ENCODE data around the gene ASH1L.

Gene ASH1L

GRCh38 chr1:155499953-155500639 lies 62.5 kb downstream of the ASH1L start (continued):
- TF ChIP-seq, protein P1, sequence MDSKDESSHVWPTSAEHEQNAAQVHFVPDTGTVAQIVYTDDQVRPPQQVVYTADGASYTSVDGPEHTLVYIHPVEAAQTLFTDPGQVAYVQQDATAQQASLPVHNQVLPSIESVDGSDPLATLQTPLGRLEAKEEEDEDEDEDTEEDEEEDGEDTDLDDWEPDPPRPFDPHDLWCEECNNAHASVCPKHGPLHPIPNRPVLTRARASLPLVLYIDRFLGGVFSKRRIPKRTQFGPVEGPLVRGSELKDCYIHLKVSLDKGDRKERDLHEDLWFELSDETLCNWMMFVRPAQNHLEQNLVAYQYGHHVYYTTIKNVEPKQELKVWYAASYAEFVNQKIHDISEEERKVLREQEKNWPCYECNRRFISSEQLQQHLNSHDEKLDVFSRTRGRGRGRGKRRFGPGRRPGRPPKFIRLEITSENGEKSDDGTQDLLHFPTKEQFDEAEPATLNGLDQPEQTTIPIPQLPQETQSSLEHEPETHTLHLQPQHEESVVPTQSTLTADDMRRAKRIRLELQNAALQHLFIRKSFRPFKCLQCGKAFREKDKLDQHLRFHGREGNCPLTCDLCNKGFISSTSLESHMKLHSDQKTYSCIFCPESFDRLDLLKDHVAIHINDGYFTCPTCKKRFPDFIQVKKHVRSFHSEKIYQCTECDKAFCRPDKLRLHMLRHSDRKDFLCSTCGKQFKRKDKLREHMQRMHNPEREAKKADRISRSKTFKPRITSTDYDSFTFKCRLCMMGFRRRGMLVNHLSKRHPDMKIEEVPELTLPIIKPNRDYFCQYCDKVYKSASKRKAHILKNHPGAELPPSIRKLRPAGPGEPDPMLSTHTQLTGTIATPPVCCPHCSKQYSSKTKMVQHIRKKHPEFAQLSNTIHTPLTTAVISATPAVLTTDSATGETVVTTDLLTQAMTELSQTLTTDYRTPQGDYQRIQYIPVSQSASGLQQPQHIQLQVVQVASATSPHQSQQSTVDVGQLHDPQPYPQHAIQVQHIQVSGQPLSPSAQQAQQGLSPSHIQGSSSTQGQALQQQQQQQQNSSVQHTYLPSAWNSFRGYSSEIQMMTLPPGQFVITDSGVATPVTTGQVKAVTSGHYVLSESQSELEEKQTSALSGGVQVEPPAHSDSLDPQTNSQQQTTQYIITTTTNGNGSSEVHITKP (tag by site-specific recombination; IDR thresholded peaks at IDR 0.05): peak; percentile 47; the same call in 1 of the 2 replicates
- peak; percentile 71 for TF ChIP-seq OSR2 (tag by site-specific recombination; IDR thresholded peaks at IDR 0.05)
- TF ChIP-seq ZNF114 (tag by site-specific recombination; IDR thresholded peaks at IDR 0.05): no peak
- no peak; the same call in 1 of the 2 replicates for TF ChIP-seq OVOL3 (tag by site-specific recombination; IDR thresholded peaks at IDR 0.05)
- no peak for TF ChIP-seq HOXD13 (CRISPR knock-in tag; IDR thresholded peaks at IDR 0.05; ENCODE audit: borderline replicate concordance)
- TF ChIP-seq ZNF274 (IDR thresholded peaks at IDR 0.05; ENCODE audit: low read length): no peak
- no peak for TF ChIP-seq ZNF274 (tag by site-specific recombination; IDR thresholded peaks at IDR 0.05; ENCODE audit: borderline replicate concordance)
- TF ChIP-seq ZNF664 (tag by site-specific recombination; IDR thresholded peaks at IDR 0.05): 0 out of 2 replicates have a peak, but pooled peaks have one; percentile 5
- TF ChIP-seq SP3 (tag by site-specific recombination; IDR thresholded peaks at IDR 0.05): no peak
- peak; percentile 35; the same call in 1 of the 2 replicates for TF ChIP-seq ZNF366 (tag by site-specific recombination; conservative IDR thresholded peaks at IDR 0.05)
- no peak for TF ChIP-seq ZNF350 (tag by site-specific recombination; IDR thresholded peaks at IDR 0.05)
- TF ChIP-seq ZNF677 (tag by site-specific recombination; IDR thresholded peaks at IDR 0.05): no peak
- TF ChIP-seq SALL2 (tag by site-specific recombination; IDR thresholded peaks at IDR 0.05; ENCODE audit: borderline replicate concordance): no peak
- TF ChIP-seq ZNF174 (tag by site-specific recombination; IDR thresholded peaks at IDR 0.05): no peak
- TF ChIP-seq, protein P2, sequence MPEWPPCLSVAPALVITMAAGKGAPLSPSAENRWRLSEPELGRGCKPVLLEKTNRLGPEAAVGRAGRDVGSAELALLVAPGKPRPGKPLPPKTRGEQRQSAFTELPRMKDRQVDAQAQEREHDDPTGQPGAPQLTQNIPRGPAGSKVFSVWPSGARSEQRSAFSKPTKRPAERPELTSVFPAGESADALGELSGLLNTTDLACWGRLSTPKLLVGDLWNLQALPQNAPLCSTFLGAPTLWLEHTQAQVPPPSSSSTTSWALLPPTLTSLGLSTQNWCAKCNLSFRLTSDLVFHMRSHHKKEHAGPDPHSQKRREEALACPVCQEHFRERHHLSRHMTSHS (tag by site-specific recombination; IDR thresholded peaks at IDR 0.05): no peak
- no peak for TF ChIP-seq ZNF426 (tag by site-specific recombination; IDR thresholded peaks at IDR 0.05)
- TF ChIP-seq ZNF530 (tag by site-specific recombination; IDR thresholded peaks at IDR 0.05; ENCODE audit: low read depth): no peak
- peak; percentile 47; the same call in 1 of the 2 replicates for TF ChIP-seq MZF1 (tag by site-specific recombination; IDR thresholded peaks at IDR 0.05; ENCODE audit: borderline replicate concordance)
- no peak for TF ChIP-seq ZNF266 (tag by site-specific recombination; IDR thresholded peaks at IDR 0.05; ENCODE audit: low read depth)
- no peak for TF ChIP-seq ZNF555 (tag by site-specific recombination; conservative IDR thresholded peaks at IDR 0.05)
- no peak for TF ChIP-seq ZNF112 (tag by site-specific recombination; IDR thresholded peaks at IDR 0.05)
- TF ChIP-seq ZNF529 (tag by site-specific recombination; IDR thresholded peaks at IDR 0.05; ENCODE audit: insufficient replicate concordance): no peak
- peak; percentile 27; the same call in 1 of the 2 replicates for TF ChIP-seq WT1 (tag by site-specific recombination; IDR thresholded peaks at IDR 0.05)
- TF ChIP-seq ZNF184 (tag by site-specific recombination; IDR thresholded peaks at IDR 0.05): peak; percentile 73
- no peak for TF ChIP-seq ZNF514 (tag by site-specific recombination; IDR thresholded peaks at IDR 0.05)
- TF ChIP-seq ZNF223 (tag by site-specific recombination; IDR thresholded peaks at IDR 0.05): no peak
- TF ChIP-seq ZNF423 (tag by site-specific recombination; IDR thresholded peaks at IDR 0.05): no peak
- no peak for TF ChIP-seq ZNF341 (tag by site-specific recombination; IDR thresholded peaks at IDR 0.05; ENCODE audit: low read depth)
- TF ChIP-seq, protein P3, sequence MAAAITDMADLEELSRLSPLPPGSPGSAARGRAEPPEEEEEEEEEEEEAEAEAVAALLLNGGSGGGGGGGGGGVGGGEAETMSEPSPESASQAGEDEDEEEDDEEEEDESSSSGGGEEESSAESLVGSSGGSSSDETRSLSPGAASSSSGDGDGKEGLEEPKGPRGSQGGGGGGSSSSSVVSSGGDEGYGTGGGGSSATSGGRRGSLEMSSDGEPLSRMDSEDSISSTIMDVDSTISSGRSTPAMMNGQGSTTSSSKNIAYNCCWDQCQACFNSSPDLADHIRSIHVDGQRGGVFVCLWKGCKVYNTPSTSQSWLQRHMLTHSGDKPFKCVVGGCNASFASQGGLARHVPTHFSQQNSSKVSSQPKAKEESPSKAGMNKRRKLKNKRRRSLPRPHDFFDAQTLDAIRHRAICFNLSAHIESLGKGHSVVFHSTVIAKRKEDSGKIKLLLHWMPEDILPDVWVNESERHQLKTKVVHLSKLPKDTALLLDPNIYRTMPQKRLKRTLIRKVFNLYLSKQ (tag by site-specific recombination; IDR thresholded peaks at IDR 0.05; ENCODE audit: borderline replicate concordance): no peak
- 0 out of 2 replicates have a peak, but pooled peaks have one; percentile 53 for TF ChIP-seq ZNF561 (tag by site-specific recombination; IDR thresholded peaks at IDR 0.05; ENCODE audit: borderline replicate concordance)
- TF ChIP-seq ZNF416 (tag by site-specific recombination; IDR thresholded peaks at IDR 0.05): no peak
- no peak for TF ChIP-seq ZNF837 (tag by site-specific recombination; IDR thresholded peaks at IDR 0.05)
- TF ChIP-seq ZNF354C (tag by site-specific recombination; IDR thresholded peaks at IDR 0.05; ENCODE audit: borderline replicate concordance, low read depth): no peak
- TF ChIP-seq KLF16 (tag by site-specific recombination; IDR thresholded peaks at IDR 0.05): no peak
